HepG2 (cell line): ENCODE data around the gene NDUFC1. TPM values are rescaled to one million over a fixed set of nuclear protein-coding genes. Genes with fewer than 3 reads are reported as not detected.

Experiments
- ATAC-seq: fragments of 200-7000 bp; cut with Tn5 transposase; 3 replicates; pipeline ENCODE4 v1.9.1; 2020; ENCODE audit warnings: mild to moderate bottlenecking, moderate library complexity
- BruUV-seq: library from RNA; stranded (reverse); fragments of 400-500 nt; replicated peaks from 2 replicates; lab custom pipeline; 2021; lab: Mats Ljungman, UMichigan
- CTCF ChIA-PET: fragments of 300-600 bp; formaldehyde crosslinking; extraction: SDS; loops from one replicate; lab custom pipeline; 2021; ENCODE audit warnings: low total read pairs, inconsistent platforms, low intra/inter-chr PET ratio; lab: Yijun Ruan, JAX
- POLR2A ChIA-PET: fragments of 350-600 bp; sonication (Branson Sonifier 250); formaldehyde crosslinking; loops from one replicate; lab custom pipeline; 2020; ENCODE audit warnings: antibody characterized with exemption, inconsistent platforms; lab: Yijun Ruan, JAX
- DNase-seq: peaks from one replicate; pipeline ENCODE4 v3.0.0-alpha.2; 2015; ENCODE audit warnings: low spot score
- FAIRE-seq: peaks from 3 replicates; lab custom pipeline; 2011; peaks lifted over from hg19 to GRCh38; lab: Jason Lieb, UNC
- H2AFZ ChIP-seq: one replicate; pipeline ENCODE4 v1.6.1; 2011; ENCODE audit warnings: low read length, inconsistent platforms
- H3K27ac ChIP-seq: fragments of 300-600 bp; 3 replicates; pipeline ENCODE4 v1.8.0; 2011; ENCODE audit warnings: mixed run types, mild to moderate bottlenecking, mixed read lengths, low read length, inconsistent platforms; ENCODE audit not compliant: insufficient read depth; ENCODE audit errors: extremely low read length
- H3K27me3 ChIP-seq, 2 experiments: fragments of 200-600 bp in 1 of 2; 2 replicates in 1 of 2; 3 replicates in 1 of 2; pipeline versions ENCODE4 v1.6.0 to v1.8.0; 2011; ENCODE audit warnings: low read length in 2 of 2, mild to moderate bottlenecking in 2 of 2, moderate library complexity in 2 of 2, inconsistent platforms in 1 of 2; ENCODE audit not compliant: insufficient read depth in 2 of 2, control insufficient read depth in 1 of 2
- H3K36me3 ChIP-seq, 2 experiments: fragments of 200-600 bp in 1 of 2; replicated peaks in 1 of 2; 2 replicates in 1 of 2; 3 replicates in 1 of 2; pipeline versions ENCODE4 v1.5.1 to v1.8.0; 2011; ENCODE audit warnings: low read length in 2 of 2, inconsistent platforms in 1 of 2; ENCODE audit not compliant: insufficient read depth in 2 of 2, control insufficient read depth in 1 of 2
- H3K4me1 ChIP-seq: 2 replicates; pipeline ENCODE4 v1.5.1; 2012; ENCODE audit warnings: low read length, inconsistent platforms; ENCODE audit not compliant: insufficient read depth
- H3K4me2 ChIP-seq: 2 replicates; pipeline ENCODE4 v1.6.0; 2011; ENCODE audit warnings: low read depth, low read length, inconsistent platforms
- H3K4me3 ChIP-seq, 3 experiments: fragments of 200-600 bp in 1 of 3; sonication (generic), shearing (Covaris generic) in 1 of 3; replicated peaks in 1 of 3; 2 replicates each; pipeline ENCODE4 v1.5.1; 2011 to 2016; ENCODE audit warnings: low read length in 3 of 3, inconsistent platforms in 2 of 3, low read depth in 2 of 3, mild to moderate bottlenecking in 2 of 3, control low read depth in 1 of 3, mixed read lengths in 1 of 3; ENCODE audit not compliant: insufficient read depth in 1 of 3
- H3K79me2 ChIP-seq: one replicate; pipeline ENCODE4 v1.6.1; 2011; ENCODE audit warnings: low read length, inconsistent platforms; ENCODE audit not compliant: insufficient read depth
- H3K9ac ChIP-seq: 2 replicates; pipeline ENCODE4 v1.6.0; 2011; ENCODE audit warnings: mild to moderate bottlenecking, low read depth, low read length, inconsistent platforms; ENCODE audit not compliant: insufficient read depth
- H3K9me3 ChIP-seq: 2 replicates; pipeline ENCODE4 v1.5.1; 2012; ENCODE audit warnings: mild to moderate bottlenecking, low read length
- H4K20me1 ChIP-seq: 2 replicates; pipeline ENCODE4 v1.6.0; 2011; ENCODE audit warnings: inconsistent platforms, mild to moderate bottlenecking, low read length, moderate library complexity; ENCODE audit not compliant: insufficient read depth
- BHLHE40 ChIP-seq: IDR thresholded peaks from 2 replicates; pipeline ENCODE4 v1.6.1; 2011; ENCODE audit warnings: low read length, improper control_type of control experiment
- DNMT1 ChIP-seq: sonication (generic); formaldehyde crosslinking; IDR thresholded peaks from 2 replicates; pipeline ENCODE4 v1.5.1; 2020; ENCODE audit warnings: mild to moderate bottlenecking, missing genetic modification reagents
- HNF4A ChIP-seq: sonication (generic); formaldehyde crosslinking; IDR thresholded peaks from 2 replicates; pipeline ENCODE4 v1.4.0; 2020; ENCODE audit warnings: missing genetic modification reagents
- HOXA7 ChIP-seq: sonication (generic); formaldehyde crosslinking; IDR thresholded peaks from 2 replicates; pipeline ENCODE4 v1.8.1; 2022; ENCODE audit warnings: mild to moderate bottlenecking, missing genetic modification reagents, moderate library complexity
- JARID2 ChIP-seq: sonication (generic); formaldehyde crosslinking; IDR thresholded peaks from 2 replicates; pipeline ENCODE4 v1.8.1; 2023; ENCODE audit warnings: missing genetic modification reagents, inconsistent platforms; ENCODE audit not compliant: insufficient replicate concordance
- MTF1 ChIP-seq: sonication (generic); formaldehyde crosslinking; IDR thresholded peaks from 2 replicates; pipeline ENCODE4 v1.5.0; 2020; ENCODE audit warnings: missing genetic modification reagents
- NFAT5 ChIP-seq: sonication (generic); formaldehyde crosslinking; IDR thresholded peaks from 2 replicates; pipeline ENCODE4 v1.4.0; 2020; ENCODE audit warnings: missing genetic modification reagents
- NRL ChIP-seq: sonication (generic); formaldehyde crosslinking; IDR thresholded peaks from 2 replicates; pipeline ENCODE4 v1.5.0; 2020; ENCODE audit warnings: missing genetic modification reagents, mild to moderate bottlenecking, moderate library complexity, borderline replicate concordance
- PRDM10 ChIP-seq: sonication (generic); formaldehyde crosslinking; IDR thresholded peaks from 2 replicates; pipeline ENCODE4 v1.4.0; 2020; ENCODE audit warnings: low read depth, missing genetic modification reagents
- RBM39 ChIP-seq: fragments of 200-400 bp; formaldehyde crosslinking; IDR thresholded peaks from one replicate; pipeline ENCODE4 v1.6.1; 2018; ENCODE audit warnings: antibody characterized with exemption, mild to moderate bottlenecking, low read depth, low read length; ENCODE audit not compliant: poor library complexity, severe bottlenecking
- SIN3A ChIP-seq: IDR thresholded peaks from 2 replicates; pipeline ENCODE4 v1.6.1; 2011; ENCODE audit warnings: low read depth, mild to moderate bottlenecking, control low read depth, low read length, borderline replicate concordance
- SMC3 ChIP-seq: IDR thresholded peaks from 2 replicates; pipeline ENCODE4 v1.6.1; 2011; ENCODE audit warnings: low read length, improper control_type of control experiment
- ZBTB25 ChIP-seq: IDR thresholded peaks from 2 replicates; pipeline ENCODE4 v1.6.1; 2018; ENCODE audit warnings: missing genetic modification reagents
- ZNF660 ChIP-seq: sonication (generic); formaldehyde crosslinking; IDR thresholded peaks from 2 replicates; pipeline ENCODE4 v1.5.1; 2020; ENCODE audit warnings: mild to moderate bottlenecking, low read depth, missing genetic modification reagents, borderline replicate concordance
- ZNF816 ChIP-seq: sonication (generic); formaldehyde crosslinking; IDR thresholded peaks from 2 replicates; pipeline ENCODE4 v1.8.0; 2022; ENCODE audit warnings: missing genetic modification reagents, mild to moderate bottlenecking, borderline replicate concordance
- ZNF841 ChIP-seq: sonication (generic); formaldehyde crosslinking; IDR thresholded peaks from 2 replicates; pipeline ENCODE4 v1.8.1; 2023; ENCODE audit warnings: missing genetic modification reagents, borderline replicate concordance
- WGBS: methylation state at CpG from one replicate; pipeline ENCODE4 v1.1.6; 2017; ENCODE audit warnings: low lambda C conversion rate; 5-methylcytosine and 5-hydroxymethylcytosine counted together
- in situ Hi-C: cut with HindIII; loops from 2 replicates; pipeline ENCODE4 v1.10.0; 2017; ENCODE audit warnings: low pct_unique_long_range_greater_than_20kb; ENCODE audit not compliant: extremely low pct_ligation_motif_present
- intact Hi-C: fragments of 100-400 bp; cut with micrococcal nuclease; formaldehyde crosslinking; loops from one replicate; pipeline ENCODE4 v1.10.0; 2022; ENCODE audit not compliant: unreplicated experiment
- polyA plus RNA-seq, 8 experiments: library from polyadenylated mRNA; depleted of rRNA in 3 of 8; stranded (reverse) in 7 of 8; unstranded in 1 of 8; fragments of >200 nt; fragmentation: Illumina TruSeq in 4 of 8; extraction: Trizol in 4 of 8; gene quantifications; 2 replicates each; pipeline versions ENCODE4 v1.2.1 to v1.2.3, GENCODE V29; 2011 to 2016; ENCODE audit warnings: low read depth in 4 of 8, missing spikeins in 1 of 8, mixed read lengths in 1 of 8; ENCODE audit not compliant: insufficient read depth in 1 of 8
- total RNA-seq, 5 experiments: library from RNA; depleted of rRNA; stranded (reverse); fragments of >200 nt; fragmentation: Illumina TruSeq; extraction: Trizol; gene quantifications; 2 replicates each; pipeline ENCODE4 v1.2.3, GENCODE V29; 2016; ENCODE audit warnings: low read depth in 1 of 5

The NDUFC1 gene
- total and polyA plus RNA-seq, 2 of the 13 experiments (the other 11 are each of a cell fraction or from before 2014, with no cell fraction given), result 43.4 to 96.4 TPM

- Histone ChIP-seq H3K9ac (no peak overlapping the region), H3K4me1 (no peaks in the 10 kb centered on the region), H3K4me3 (no peak overlapping the region), H3K27me3 (no peaks in the 10 kb centered on the region), H3K4me2 (no peak overlapping the region), H2AFZ (no peak overlapping the region), H3K27ac (no peak overlapping the region), H3K9me3 (no peaks in the 10 kb centered on the region), H3K79me2 (no peaks in the 10 kb centered on the region), H3K36me3 (no peaks in the 10 kb centered on the region; a peak in 1 of 5 replicates), H4K20me1 (no peaks in the 10 kb centered on the region)
- intact Hi-C loops, result no loop called here
- no peak for FAIRE-seq
- in situ Hi-C loops, result no loop called here
- POLR2A ChIA-PET, result no interaction called here
- CTCF ChIA-PET, result no interaction called here
- ATAC-seq, result no peak
- DNase-seq, result no peak
- BruUV-seq, result no TSS peak
- 98% methylated on average over 7 of the region's 7 CpGs for WGBS
- TF ChIP-seq HOXA7 (CRISPR knock-in tag) (no peak), ZNF841 (CRISPR knock-in tag) (no peak), SMC3 (no peak), NFAT5 (CRISPR knock-in tag) (no peak), ZNF816 (CRISPR knock-in tag) (no peak), RBM39 (no peak), JARID2 (no peak), HNF4A (CRISPR knock-in tag) (no peak), ZBTB25 (no peak), PRDM10 (CRISPR knock-in tag) (no peak), NRL (CRISPR knock-in tag) (no peak), ZNF660 (no peak), BHLHE40 (no peak), MTF1 (CRISPR knock-in tag) (no peak), DNMT1 (CRISPR knock-in tag) (no peak), SIN3A (no peak)
Measured at GRCh38 chr4:139286186-139286698, 16.0 kb downstream of the NDUFC1 start.
